SK-N-SH (cell line): ENCODE measurements around the gene CACNA1A. TPM values are rescaled to one million over a fixed set of nuclear protein-coding genes. Genes with fewer than 3 reads are reported as not detected.

Experiments
- CTCF ChIA-PET: fragments of 300-600, 350-600 bp; formaldehyde crosslinking; extraction: SDS; loops from one replicate; lab custom pipeline; 2021; lab: Yijun Ruan, JAX
- POLR2A ChIA-PET: fragments of 350-600 bp; sonication (Branson Sonifier 250); formaldehyde crosslinking; extraction: SDS; loops from one replicate; lab custom pipeline; 2020; ENCODE audit warnings: antibody characterized with exemption, inconsistent platforms; lab: Yijun Ruan, JAX
- DNase-seq: peaks from one replicate; pipeline ENCODE4 v3.0.0; 2012
- H2AFZ ChIP-seq: fragments of 200-600 bp; sonication (generic); 2 replicates; pipeline ENCODE4 v1.8.1; 2016; ENCODE audit warnings: antibody characterized with exemption, mild to moderate bottlenecking, low read depth
- H3F3A ChIP-seq: fragments of 200-600 bp; sonication (generic); replicated peaks from 2 replicates; pipeline ENCODE3; 2016; ENCODE audit warnings: antibody characterized with exemption, mild to moderate bottlenecking; ENCODE audit not compliant: insufficient read depth
- H3K27ac ChIP-seq, 2 experiments: fragments of 200-500 bp in 1 of 2; fragments of 200-600 bp in 1 of 2; sonication (Bioruptor generic) in 1 of 2; sonication (generic), shearing (Covaris generic) in 1 of 2; 2 replicates each; pipeline versions ENCODE4 v1.5.1 to v1.6.1; 2014 to 2016; ENCODE audit warnings: low read depth in 2 of 2, inconsistent platforms in 1 of 2, low read length in 1 of 2, mild to moderate bottlenecking in 1 of 2, mixed read lengths in 1 of 2
- H3K27me3 ChIP-seq: fragments of 200-600 bp; sonication (generic), shearing (Covaris generic); 2 replicates; pipeline ENCODE4 v1.6.1; 2016; ENCODE audit warnings: mixed run types; ENCODE audit not compliant: insufficient read depth
- H3K36me3 ChIP-seq, 2 experiments: fragments of 200-500 bp in 1 of 2; fragments of 200-600 bp in 1 of 2; sonication (Bioruptor generic) in 1 of 2; sonication (generic) in 1 of 2; replicated peaks in 1 of 2; 2 replicates each; pipeline versions ENCODE3 to v1.5.1; 2014 to 2016; ENCODE audit warnings: low read length in 1 of 2, mild to moderate bottlenecking in 1 of 2; ENCODE audit not compliant: insufficient read depth in 2 of 2, control insufficient read depth in 1 of 2
- H3K4me1 ChIP-seq, 2 experiments: fragments of 200-500 bp in 1 of 2; fragments of 200-600 bp in 1 of 2; sonication (Bioruptor generic) in 1 of 2; sonication (generic), shearing (Covaris generic) in 1 of 2; 2 replicates each; pipeline versions ENCODE4 v1.5.1 to v1.6.1; 2014 to 2016; ENCODE audit warnings: low read depth in 1 of 2, low read length in 1 of 2, mixed run types in 1 of 2; ENCODE audit not compliant: insufficient read depth in 2 of 2, control insufficient read depth in 1 of 2
- H3K4me2 ChIP-seq: fragments of 200-600 bp; sonication (generic), shearing (Covaris generic); 2 replicates; pipeline ENCODE4 v1.6.1; 2017; ENCODE audit warnings: mixed run types
- H3K4me3 ChIP-seq, 2 experiments: fragments of 200-500 bp in 1 of 2; fragments of 200-600 bp in 1 of 2; sonication (Bioruptor generic) in 1 of 2; sonication (generic), shearing (Covaris generic) in 1 of 2; 2 replicates each; pipeline versions ENCODE4 v1.5.1 to v1.8.1; 2014 to 2016; ENCODE audit warnings: low read depth in 2 of 2, inconsistent platforms in 1 of 2, low read length in 1 of 2, mild to moderate bottlenecking in 1 of 2, mixed read lengths in 1 of 2, moderate library complexity in 1 of 2
- H3K79me2 ChIP-seq: fragments of 200-600 bp; sonication (generic); 2 replicates; pipeline ENCODE4 v1.8.1; 2017; ENCODE audit warnings: mild to moderate bottlenecking; ENCODE audit not compliant: insufficient read depth
- H3K9ac ChIP-seq: fragments of 200-600 bp; sonication (generic); 2 replicates; pipeline ENCODE4 v1.6.1; 2017; ENCODE audit warnings: mixed run types
- H3K9me2 ChIP-seq: fragments of 200-600 bp; sonication (generic); 2 replicates; pipeline ENCODE4 v1.6.1; 2017; ENCODE audit warnings: mixed run types
- H3K9me3 ChIP-seq: fragments of 200-600 bp; sonication (generic); 2 replicates; pipeline ENCODE4 v1.6.1; 2017; ENCODE audit warnings: mixed run types, mild to moderate bottlenecking, moderate library complexity
- H4K20me1 ChIP-seq: fragments of 200-600 bp; sonication (generic); 2 replicates; pipeline ENCODE4 v1.6.1; 2017; ENCODE audit warnings: mild to moderate bottlenecking, mixed run types; ENCODE audit not compliant: insufficient read depth
- FOSL2 ChIP-seq: IDR thresholded peaks from 2 replicates; pipeline ENCODE4 v1.4.0; 2012; ENCODE audit warnings: low read depth, mild to moderate bottlenecking, moderate library complexity, borderline replicate concordance
- FOXJ3 ChIP-seq: sonication (generic); formaldehyde crosslinking; IDR thresholded peaks from 2 replicates; pipeline ENCODE4 v1.5.1; 2020; ENCODE audit warnings: mild to moderate bottlenecking, missing genetic modification reagents
- GABPA ChIP-seq: IDR thresholded peaks from 2 replicates; pipeline ENCODE4 v1.4.0; 2012; ENCODE audit warnings: low read depth, mild to moderate bottlenecking
- NRF1 ChIP-seq: IDR thresholded peaks from 2 replicates; pipeline ENCODE4 v1.6.1; 2012; ENCODE audit warnings: low read depth, mild to moderate bottlenecking, low read length
- TCF12 ChIP-seq: IDR thresholded peaks from 2 replicates; pipeline ENCODE4 v1.4.0; 2012
- YY1 ChIP-seq: IDR thresholded peaks from 2 replicates; pipeline ENCODE4 v1.4.0; 2012; ENCODE audit warnings: low read depth, mild to moderate bottlenecking
- WGBS: methylation state at CpG from one replicate; pipeline ENCODE4 v1.1.6; 2017; ENCODE audit warnings: low lambda C conversion rate; 5-methylcytosine and 5-hydroxymethylcytosine counted together
- polyA plus RNA-seq, 3 experiments: library from polyadenylated mRNA; depleted of rRNA; stranded (reverse); fragments of >200 nt; gene quantifications; 2 replicates each; pipeline ENCODE4 v1.2.3, GENCODE V29; 2012
- TF ChIP-seq, protein P1 (sequence below): IDR thresholded peaks from 2 replicates; pipeline ENCODE4 v1.4.0; 2012; ENCODE audit warnings: low read depth
- TF ChIP-seq, protein P2 (sequence below): fragments of 150-350 bp; IDR thresholded peaks from 2 replicates; pipeline ENCODE4 v1.6.1; 2016; ENCODE audit warnings: mild to moderate bottlenecking, low read depth, low read length
- TF ChIP-seq, protein P3 (sequence below): IDR thresholded peaks from 2 replicates; pipeline ENCODE4 v1.6.1; 2012; ENCODE audit warnings: mild to moderate bottlenecking, low read depth, low read length, moderate library complexity
- TF ChIP-seq, protein P4 (sequence below): fragments of 200-600 bp; sonication (generic); IDR thresholded peaks from 2 replicates; pipeline ENCODE4 v1.6.1; 2017; ENCODE audit warnings: antibody characterized with exemption, mild to moderate bottlenecking, moderate library complexity

CACNA1A gene
- polyA plus RNA-seq, 1 of the 3 experiments (the other 2 are of a cell fraction), result 1.3 TPM

DNA sequence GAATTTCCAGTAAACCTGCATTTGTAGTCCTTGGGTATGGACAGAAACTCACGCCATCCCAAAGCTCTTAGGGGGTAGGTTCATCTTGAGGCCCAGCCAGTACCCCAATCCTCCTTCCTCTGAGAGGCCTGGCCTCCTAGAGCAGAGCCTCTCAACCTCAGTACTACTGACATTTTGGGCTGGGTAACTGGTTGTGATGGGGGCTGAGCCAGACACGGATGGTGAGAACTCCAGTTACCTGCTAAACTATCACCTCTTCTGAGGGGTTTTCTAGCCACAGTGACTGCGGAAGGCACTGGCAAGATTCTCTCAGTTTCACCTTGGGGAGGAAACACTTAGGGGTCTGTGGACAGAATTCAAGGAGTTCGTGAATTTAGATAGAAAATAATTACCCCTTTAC is 156.2 kb downstream of the CACNA1A start:
- CTCF ChIA-PET, result no interaction called here
- POLR2A ChIA-PET, result no interaction called here

More for the DNA sequence above, 156.2 kb downstream of the CACNA1A start:
- DNase-seq, result no peak
- Histone ChIP-seq H3F3A (no peaks in the 10 kb centered on the region), H3K4me1 (no peaks in the 10 kb centered on the region)
- WGBS, result 3% methylated on average over 4 of the region's 4 CpGs
- TF ChIP-seq, protein P1, sequence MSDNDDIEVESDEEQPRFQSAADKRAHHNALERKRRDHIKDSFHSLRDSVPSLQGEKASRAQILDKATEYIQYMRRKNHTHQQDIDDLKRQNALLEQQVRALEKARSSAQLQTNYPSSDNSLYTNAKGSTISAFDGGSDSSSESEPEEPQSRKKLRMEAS, result no peak
- TF ChIP-seq FOSL2 (no peak), YY1 (no peak), GABPA (no peak), TCF12 (no peak), NRF1 (no peak), FOXJ3 (CRISPR knock-in tag) (no peak)
- TF ChIP-seq, protein P2, sequence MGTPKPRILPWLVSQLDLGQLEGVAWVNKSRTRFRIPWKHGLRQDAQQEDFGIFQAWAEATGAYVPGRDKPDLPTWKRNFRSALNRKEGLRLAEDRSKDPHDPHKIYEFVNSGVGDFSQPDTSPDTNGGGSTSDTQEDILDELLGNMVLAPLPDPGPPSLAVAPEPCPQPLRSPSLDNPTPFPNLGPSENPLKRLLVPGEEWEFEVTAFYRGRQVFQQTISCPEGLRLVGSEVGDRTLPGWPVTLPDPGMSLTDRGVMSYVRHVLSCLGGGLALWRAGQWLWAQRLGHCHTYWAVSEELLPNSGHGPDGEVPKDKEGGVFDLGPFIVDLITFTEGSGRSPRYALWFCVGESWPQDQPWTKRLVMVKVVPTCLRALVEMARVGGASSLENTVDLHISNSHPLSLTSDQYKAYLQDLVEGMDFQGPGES, result no peak
- TF ChIP-seq, protein P3, sequence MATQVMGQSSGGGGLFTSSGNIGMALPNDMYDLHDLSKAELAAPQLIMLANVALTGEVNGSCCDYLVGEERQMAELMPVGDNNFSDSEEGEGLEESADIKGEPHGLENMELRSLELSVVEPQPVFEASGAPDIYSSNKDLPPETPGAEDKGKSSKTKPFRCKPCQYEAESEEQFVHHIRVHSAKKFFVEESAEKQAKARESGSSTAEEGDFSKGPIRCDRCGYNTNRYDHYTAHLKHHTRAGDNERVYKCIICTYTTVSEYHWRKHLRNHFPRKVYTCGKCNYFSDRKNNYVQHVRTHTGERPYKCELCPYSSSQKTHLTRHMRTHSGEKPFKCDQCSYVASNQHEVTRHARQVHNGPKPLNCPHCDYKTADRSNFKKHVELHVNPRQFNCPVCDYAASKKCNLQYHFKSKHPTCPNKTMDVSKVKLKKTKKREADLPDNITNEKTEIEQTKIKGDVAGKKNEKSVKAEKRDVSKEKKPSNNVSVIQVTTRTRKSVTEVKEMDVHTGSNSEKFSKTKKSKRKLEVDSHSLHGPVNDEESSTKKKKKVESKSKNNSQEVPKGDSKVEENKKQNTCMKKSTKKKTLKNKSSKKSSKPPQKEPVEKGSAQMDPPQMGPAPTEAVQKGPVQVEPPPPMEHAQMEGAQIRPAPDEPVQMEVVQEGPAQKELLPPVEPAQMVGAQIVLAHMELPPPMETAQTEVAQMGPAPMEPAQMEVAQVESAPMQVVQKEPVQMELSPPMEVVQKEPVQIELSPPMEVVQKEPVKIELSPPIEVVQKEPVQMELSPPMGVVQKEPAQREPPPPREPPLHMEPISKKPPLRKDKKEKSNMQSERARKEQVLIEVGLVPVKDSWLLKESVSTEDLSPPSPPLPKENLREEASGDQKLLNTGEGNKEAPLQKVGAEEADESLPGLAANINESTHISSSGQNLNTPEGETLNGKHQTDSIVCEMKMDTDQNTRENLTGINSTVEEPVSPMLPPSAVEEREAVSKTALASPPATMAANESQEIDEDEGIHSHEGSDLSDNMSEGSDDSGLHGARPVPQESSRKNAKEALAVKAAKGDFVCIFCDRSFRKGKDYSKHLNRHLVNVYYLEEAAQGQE, result no peak
- TF ChIP-seq, protein P4, sequence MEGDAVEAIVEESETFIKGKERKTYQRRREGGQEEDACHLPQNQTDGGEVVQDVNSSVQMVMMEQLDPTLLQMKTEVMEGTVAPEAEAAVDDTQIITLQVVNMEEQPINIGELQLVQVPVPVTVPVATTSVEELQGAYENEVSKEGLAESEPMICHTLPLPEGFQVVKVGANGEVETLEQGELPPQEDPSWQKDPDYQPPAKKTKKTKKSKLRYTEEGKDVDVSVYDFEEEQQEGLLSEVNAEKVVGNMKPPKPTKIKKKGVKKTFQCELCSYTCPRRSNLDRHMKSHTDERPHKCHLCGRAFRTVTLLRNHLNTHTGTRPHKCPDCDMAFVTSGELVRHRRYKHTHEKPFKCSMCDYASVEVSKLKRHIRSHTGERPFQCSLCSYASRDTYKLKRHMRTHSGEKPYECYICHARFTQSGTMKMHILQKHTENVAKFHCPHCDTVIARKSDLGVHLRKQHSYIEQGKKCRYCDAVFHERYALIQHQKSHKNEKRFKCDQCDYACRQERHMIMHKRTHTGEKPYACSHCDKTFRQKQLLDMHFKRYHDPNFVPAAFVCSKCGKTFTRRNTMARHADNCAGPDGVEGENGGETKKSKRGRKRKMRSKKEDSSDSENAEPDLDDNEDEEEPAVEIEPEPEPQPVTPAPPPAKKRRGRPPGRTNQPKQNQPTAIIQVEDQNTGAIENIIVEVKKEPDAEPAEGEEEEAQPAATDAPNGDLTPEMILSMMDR, result no peak
- TF ChIP-seq, all 33 proteins: peak for 0
- no peak overlapping the region for H3K9ac ChIP-seq
- H3K27ac ChIP-seq, result no peak overlapping the region
- H3K27me3 ChIP-seq, result peaks cover 26% of the 10 kb centered on the region; the same call in 1 of the 2 replicates
- no peaks in the 10 kb centered on the region for H3K36me3 ChIP-seq
- H2AFZ ChIP-seq, result no peak overlapping the region
- H3K4me3 ChIP-seq, result no peak overlapping the region
- no peaks in the 10 kb centered on the region for H4K20me1 ChIP-seq
- H3K79me2 ChIP-seq, result no peaks in the 10 kb centered on the region
- H3K9me3 ChIP-seq, result no peaks in the 10 kb centered on the region
- H3K4me2 ChIP-seq, result no peak overlapping the region
- no peaks in the 10 kb centered on the region for H3K9me2 ChIP-seq
